GM12891 (cell line): Measurements from ENCODE around the gene IFI30.

Experiments used
- POLR2A ChIP-seq: IDR thresholded peaks from 2 replicates; pipeline ENCODE4 v1.6.1; 2011; ENCODE audit warnings: low read depth, low read length, control low read depth
- POLR2AphosphoS5 ChIP-seq: IDR thresholded peaks from 2 replicates; pipeline ENCODE4 v1.6.1; 2011; ENCODE audit warnings: low read depth, low read length, control low read depth

DNA sequence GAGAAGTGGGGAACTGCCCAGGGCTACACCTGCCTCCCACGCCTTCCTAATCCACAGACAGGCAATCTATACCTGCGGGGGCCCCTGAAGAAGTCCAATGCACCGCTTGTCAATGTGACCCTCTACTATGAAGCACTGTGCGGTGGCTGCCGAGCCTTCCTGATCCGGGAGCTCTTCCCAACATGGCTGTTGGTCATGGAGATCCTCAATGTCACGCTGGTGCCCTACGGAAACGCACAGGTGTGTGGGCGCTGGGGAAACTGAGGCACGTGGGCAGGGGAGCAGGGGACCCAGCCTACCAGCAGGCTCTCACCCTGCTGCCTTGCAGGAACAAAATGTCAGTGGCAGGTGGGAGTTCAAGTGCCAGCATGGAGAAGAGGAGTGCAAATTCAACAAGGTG lies 1.4 kb downstream of the IFI30 start:
- no peak for TF ChIP-seq POLR2A
- TF ChIP-seq POLR2AphosphoS5, result no peak
